CD4-positive, alpha-beta T cell treated with Interferon alpha-2 for 1 hour (primary cell): ENCODE results near the gene TGFB1.
"Not testable (repeated sequence)": the region's sequence is repeated elsewhere in the genome, so short reads cannot be mapped to it uniquely, and the experiment has no call there.

Experiments used
- DNase-seq, 2 donors: peaks; one replicate each; pipeline ENCODE4 v3.0.0-alpha.2; 2020 to 2022

TGFB1 gene

DNA sequence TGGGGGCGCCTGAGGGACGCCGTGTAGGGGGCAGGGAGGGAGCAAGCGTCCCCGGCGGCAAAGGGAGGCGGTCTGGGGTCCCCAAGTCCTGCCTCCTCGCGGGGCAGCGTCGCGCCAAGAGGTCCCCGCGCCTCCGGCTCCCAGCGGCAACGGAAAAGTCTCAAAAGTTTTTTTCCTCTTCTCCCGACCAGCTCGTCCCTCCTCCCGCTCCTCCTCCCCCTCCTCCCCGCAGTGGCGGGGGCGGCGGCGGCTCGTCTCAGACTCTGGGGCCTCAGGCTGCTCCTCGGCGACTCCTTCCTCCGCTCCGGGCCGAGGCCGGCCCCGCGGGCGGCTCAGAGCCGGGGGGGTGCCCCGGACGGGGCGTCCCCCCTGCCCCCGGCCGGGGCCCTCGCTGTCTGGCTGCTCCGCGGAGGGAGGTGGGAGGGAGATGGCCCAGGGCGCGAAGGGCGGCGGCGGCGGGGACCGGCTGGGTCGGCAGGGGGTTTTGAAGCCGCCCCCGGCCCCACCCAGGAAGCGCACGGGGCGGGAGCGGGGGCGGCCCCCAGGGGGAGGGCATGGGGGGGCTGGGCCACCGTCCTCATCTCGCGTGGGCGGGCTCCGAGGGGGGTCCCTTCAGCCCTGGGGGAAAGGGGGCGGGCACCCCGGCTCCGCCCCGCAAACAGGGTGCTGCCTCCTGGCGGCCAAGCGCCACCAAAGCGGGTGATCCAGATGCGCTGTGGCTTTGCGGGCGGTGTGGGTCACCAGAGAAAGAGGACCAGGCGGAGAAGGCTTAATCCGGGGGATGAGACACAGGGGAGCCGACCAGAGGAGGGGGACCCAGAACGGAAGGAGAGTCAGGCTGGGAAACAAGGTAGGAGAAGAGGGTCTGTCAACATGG, at the start of gene TGFB1:
TSS of gene TGFB1 (minus strand) at position 457 of the 877 bp plus-strand sequence. CDS start 878 bp downstream, outside the sequence.
- DNase-seq, result peak; percentile 96 to 97

DNA sequence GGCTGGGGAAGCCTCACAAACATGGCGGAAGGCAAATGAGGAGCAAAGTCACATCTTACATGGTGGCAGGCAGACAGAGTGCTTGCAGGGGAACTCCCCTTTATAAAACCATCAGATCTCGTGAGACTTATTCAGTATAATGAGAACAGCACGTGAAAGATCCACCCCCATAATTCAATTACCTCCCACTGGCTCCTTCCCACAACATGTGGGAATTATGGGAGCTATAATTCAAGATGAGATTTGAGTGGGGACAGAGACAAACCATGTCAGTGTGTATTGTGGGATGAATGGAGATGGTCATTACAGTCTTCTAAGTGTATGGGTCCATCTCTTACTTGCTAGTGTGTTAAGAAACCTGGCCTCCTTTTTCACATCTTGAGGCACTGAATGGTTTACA, 48.3 kb upstream of the TGFB1 start:
- no peak for DNase-seq

DNA sequence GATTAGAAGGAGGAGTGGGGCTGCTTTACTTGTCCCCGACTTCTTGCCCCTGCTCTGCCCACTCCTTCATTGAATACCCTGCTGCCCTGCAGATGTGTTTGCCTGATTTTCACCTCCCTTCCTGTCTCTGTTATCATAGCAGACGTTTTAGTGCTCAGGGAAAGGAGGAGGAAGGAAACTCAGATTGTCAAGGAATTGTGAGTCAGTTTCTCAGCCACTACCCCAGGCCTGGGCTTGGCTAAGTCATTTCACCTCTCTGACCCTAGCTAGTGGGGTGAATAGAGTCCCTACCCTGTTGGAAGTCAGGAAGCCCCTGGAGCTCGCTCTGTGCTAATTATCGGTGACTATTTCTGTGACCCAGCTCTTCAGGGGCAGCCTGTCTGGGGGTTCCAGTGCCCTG, 47.8 kb upstream of the TGFB1 start:
- DNase-seq, result no peak

DNA sequence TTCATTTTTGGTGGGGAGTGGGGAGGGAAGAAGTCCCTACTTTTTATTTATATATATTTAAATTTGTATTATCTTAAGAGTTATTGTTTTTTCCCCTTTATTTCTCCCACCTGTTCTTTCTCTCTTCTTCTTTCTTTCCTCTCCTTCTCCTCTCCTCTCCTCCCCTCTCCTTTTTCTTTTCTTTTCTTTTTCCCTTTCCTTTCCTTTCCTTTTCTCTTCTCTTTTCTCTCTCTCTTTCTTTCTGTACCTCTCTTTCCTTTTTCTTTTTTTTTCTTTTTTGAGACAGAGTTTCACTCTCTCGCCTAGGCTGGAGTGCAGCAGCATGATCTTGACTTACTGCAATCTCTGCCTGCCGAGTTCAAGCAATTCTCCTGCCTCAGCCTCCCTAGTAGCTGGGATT, 45.8 kb upstream of the TGFB1 start:
- DNase-seq, result no peak

DNA sequence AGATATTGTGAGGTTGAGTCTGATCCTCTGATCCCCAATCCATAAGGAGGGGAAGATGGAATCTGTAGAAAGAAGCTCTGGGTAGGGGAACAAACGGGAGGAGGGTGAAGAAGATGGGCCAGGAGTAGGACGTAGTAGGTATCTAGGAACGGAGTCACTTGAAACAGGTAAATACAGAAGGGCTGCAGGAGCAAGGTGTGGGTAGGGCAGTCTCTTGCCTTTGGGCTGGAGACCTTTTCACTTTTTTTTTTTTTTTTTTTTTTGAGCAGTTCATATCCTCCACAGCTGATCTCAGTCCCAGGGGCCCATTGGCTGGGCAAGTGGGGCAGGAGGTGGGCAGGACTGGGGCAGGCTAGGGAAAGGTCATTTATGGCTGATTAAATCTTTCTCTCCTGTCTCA, 45.4 kb upstream of the TGFB1 start:
- no peak for DNase-seq

DNA sequence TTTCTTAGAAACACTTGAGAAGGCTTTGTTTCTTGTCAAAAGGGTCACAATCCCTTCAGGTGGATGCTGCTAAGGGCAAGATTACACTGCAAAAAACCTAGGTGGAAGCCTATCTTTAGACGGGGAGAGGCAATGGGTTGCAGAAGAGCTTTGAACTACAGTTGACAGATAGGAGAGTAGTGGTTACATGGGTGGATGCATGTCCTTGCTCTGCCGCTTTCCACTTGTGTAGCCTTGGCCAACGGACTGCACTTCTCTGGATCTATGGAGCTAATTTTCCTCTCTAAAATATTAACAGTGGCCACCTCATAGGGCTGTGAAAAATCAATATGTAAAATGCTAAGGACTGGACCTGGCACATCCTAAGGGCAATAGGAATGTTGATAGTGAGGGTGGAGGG, 44.9 kb upstream of the TGFB1 start:
- no peak for DNase-seq

DNA sequence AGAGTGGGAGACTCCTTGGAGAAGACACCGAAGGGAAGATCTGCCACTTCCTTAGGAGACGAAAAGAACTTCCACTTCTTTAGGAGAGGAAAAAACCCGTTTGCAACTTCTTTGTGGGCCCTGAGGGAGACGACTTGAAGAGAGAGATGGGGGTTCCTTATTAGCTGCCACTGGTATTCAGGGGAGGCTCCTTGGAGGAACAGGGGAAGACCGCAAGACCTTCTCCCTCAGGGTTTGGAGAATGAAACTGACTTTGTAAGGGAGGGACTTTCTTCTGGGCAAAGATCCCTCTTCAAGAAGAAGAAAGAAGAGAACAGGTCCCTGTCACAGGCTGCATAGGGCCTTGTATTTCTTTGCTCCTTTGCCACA, 44.3 kb upstream of the TGFB1 start:
- no peak for DNase-seq

DNA sequence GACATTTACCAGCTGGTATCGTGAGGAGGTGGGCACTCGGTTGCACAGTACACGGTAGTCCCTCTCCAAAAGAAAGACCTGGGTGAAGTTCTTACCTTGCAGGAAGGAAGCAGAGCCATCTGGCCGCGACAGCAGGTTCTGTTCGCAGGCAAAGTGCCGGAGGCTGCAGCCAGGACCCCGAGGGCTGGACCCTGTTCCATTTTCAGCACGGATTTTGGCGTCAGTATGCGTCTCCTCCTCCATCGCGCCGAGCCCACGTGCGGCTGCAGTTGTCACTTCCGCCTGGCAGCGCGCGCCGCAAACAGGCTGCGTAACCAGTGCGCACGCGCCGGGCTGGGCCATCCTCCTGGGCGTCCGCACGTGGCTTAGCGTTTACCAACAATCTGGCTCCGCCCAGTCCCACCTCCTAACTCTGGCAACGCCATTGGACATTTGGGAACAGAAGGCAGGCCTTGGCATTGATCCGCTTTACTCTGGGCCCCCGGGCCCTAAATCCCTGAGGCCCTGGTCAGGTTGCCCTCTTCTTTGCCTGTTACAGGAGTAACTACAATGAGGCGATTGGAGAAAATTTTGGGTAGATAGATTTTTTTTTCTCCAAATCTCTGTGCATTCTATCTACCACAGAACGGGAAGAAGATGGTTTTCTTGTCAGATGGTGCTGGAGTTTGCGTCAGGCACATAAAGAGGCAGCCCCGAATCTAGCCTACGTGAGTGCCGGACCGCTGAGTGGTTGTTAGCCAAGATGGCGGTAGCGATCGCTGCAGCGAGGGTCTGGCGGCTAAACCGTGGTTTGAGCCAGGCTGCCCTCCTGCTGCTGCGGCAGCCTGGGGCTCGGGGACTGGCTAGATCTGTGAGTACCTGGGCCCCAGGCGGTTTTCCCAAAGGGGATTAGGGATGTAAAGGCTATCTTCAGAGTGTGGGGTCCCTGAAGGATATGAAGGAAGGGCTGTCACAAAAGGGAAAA, 43.6 kb upstream of the TGFB1 start, which contains the start of the genes BCKDHA and EXOSC5:
TSS of gene BCKDHA (plus strand) at position 733 of the 964 bp plus-strand sequence. CDS start at position 743, 10 bp downstream.
TSS of gene EXOSC5 (minus strand) at position 274 of the 964 bp plus-strand sequence. CDS start at position 243, 31 bp downstream.
- peak; percentile 100 for DNase-seq

DNA sequence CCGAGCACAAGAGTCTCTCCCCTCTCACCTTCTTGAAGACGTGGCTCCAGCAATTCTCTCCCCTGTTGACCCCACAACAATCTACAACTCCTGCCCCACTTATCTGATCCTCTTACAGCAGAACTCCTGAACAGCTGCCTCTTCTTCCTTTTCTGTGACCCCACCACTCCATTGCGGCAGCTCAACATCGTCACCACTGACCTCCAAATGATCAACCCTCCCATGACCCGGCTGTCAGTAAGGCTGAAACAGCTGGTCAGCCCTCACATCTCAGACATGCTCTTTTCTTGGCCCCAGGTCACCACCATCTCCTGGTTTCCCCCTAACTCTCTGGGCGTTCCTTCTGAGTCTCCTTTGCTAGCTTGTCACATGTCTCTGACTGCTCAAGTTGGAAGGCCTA, 41.6 kb upstream of the TGFB1 start:
- no peak for DNase-seq

DNA sequence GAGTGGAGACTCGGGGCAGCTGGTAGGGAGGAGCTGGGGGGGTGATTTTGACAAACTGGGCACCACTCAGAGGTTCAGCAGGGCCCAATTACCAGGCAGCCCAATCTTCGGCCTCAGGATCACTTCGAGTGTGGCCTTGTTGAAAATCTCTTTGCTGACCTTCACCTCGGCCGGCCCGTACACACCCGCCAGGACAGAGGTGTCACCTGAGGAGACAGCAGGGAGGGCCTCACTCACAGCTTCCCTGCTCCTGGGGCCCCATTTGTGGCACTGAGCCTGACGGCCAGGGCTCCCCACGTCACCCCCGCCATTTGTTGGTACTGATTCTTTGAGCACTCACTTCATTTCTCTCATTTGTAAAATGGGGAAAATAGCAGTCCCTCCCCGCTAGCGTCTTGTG, 39.1 kb upstream of the TGFB1 start:
- DNase-seq, result no peak

DNA sequence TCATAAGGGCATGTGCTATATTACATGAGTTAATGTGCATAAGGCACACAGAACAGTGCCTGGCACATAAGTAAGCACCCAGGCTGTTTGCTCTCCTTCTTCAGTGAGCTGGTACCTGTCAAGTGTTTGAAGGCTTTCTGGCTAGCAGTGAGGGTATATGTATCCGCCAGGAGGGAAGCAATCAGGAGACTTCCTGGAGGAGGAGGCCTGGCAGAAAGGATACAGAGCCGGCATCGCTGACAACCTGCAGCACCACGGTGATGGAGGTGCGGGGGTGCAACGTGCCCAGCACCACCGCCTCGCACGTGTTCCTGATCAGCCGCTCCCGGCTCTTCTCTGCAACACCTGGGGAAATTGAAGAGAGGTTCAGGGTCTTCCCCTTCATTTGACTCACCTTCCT, 37.9 kb upstream of the TGFB1 start:
- no peak for DNase-seq

DNA sequence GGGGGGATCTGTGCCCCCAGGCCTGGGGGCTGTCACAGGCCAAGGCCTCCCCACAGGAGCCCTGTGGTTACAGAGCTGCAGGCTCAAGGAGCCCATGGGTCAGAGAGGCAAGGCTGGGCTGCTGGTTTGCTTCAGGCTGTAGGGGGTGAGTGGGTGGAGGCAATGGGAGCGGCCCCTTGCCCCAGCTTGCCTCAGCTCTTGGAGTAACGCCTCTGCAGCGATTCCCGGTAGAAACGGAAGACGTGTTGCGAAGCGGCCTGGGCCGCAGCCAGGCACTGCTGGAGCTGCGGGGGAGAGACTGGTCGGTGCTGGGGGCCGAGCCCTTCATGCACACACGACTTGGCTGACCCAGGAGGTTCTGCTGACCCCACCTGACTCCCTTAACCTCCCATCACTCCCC, 32.7 kb upstream of the TGFB1 start:
- DNase-seq, result no peak

DNA sequence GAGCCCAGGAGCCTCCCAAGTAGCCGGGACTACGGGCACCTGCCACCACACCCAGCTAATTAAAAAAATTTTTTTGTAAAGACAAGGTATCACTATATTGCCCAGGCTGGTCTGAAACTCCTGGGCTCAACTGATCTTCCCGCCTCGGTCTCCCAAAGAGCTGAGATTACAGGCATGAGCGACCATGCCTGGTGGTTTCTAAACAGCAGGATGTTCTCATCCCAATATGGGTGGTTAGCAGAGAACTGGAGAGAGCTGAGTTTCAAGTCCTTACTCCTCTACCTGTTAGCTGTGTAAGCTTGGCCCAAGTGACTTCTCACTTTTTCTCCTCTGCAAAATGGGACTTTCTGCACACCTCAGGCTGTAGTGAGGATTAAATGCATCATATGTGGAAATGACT, 30.6 kb upstream of the TGFB1 start:
- no peak for DNase-seq

DNA sequence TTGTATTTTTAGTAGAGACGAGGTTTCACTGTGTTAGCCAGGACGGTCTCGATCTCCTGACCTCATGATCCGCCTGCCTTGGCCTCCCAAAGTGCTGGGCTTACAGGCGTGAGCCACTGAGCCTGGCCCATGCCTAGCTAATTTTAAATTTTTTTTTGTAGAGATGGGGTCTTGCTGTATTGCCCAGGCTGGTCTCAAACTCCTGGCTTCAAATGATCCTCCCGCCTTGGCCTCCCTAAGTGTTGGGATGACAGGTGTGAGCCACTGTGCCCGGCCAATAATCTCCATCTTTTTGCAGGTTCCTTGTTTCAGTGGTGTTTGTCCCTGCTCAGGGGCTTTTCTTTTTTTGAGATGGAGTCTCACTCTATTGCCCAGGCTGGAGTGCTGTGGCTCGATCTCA, 27.8 kb upstream of the TGFB1 start:
- DNase-seq, result not testable (repeated sequence)

DNA sequence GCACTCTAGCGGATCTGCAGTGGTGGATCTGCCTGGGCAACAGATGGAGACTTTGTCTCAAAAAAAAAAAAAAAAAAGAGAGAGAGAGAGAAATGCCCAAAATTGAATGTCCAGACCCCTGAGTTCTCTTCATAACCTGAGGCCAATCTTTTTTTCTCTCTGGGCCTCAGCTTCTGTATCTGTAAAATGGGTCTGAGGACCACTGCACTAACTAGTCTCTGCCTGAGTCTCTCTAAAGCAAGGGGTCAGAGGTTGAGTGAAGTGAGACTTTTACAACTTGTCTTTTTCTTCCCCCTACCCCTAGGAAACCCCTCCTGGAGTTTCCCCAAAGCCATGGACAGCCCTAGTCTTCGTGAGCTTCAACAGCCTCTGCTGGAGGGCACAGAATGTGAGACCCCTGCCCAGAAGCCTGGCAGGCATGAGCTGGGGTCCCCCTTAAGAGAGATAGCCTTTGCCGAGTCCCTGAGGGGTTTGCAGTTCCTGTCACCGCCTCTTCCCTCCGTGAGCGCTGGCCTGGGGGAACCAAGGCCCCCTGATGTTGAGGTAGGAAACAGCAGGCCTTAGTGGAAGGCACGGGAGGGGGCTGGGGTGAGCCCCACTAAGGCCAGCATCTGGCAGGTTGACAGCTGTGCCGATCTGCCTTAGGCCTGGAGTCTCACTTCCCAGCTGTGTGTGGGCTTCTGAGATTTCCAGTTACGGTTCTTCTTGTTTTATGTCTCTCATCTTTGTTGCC, 24.4 kb upstream of the TGFB1 start:
- no peak for DNase-seq

DNA sequence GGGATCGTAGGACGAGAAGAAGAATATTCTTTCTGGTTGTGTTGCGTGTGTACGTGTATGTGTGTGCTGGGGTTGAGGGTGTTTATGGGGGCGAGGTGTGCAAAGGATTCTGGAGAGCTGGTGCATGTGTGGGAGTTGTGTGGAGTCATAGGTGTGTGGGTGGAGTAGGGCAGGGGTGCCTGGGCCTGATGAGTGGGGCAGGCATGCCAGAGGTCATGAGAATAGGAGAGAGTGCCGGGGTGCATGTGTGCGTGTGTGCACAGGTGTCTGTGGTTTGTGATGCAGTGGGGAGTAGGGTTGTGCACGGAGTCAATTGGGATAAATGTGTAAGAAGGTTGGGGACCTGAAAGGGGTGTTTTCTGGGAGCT, 23.3 kb upstream of the TGFB1 start:
- DNase-seq, result no peak

DNA sequence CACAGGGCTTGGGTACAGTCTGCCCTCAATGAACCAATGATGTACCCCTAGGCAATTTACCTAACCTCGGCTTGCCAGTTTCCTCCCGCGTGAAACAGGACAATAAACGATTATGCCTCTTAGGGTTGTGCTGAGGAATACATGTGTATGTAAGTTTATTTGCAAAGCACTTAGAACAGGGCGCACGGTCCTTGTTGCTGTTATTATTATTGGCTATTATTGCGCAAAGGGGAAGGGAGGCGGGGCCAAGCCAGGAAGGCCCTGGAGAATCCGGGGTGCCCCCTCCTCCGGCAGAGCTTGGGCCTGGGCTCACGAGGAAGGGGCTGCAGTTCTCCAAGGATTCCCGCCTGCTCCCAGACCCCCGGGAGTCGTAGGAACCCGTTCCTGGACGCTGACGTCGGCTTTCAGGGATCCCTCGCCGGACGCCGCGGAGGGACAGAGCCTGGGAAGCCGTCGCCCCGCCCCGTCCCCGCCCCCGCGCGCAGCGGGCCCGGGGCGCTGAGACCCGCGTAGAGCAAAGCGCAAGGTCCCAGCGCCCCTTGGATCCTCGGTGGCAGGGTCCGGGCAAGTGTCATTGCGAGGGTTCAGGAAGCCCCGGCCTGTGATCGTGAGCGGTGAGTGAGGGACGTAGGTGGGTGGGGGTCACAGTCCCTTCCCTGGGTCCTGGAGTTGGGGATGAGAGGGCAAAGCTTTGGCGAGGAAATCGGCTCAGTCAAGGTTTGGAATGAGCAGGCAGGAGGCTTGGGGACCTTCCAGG, 22.7 kb upstream of the TGFB1 start, which contains the start of gene TMEM91:
TSS of gene TMEM91 (plus strand) at position 293 of the 757 bp plus-strand sequence. CDS start 1,777 bp downstream, outside the sequence.
- no peak for DNase-seq

DNA sequence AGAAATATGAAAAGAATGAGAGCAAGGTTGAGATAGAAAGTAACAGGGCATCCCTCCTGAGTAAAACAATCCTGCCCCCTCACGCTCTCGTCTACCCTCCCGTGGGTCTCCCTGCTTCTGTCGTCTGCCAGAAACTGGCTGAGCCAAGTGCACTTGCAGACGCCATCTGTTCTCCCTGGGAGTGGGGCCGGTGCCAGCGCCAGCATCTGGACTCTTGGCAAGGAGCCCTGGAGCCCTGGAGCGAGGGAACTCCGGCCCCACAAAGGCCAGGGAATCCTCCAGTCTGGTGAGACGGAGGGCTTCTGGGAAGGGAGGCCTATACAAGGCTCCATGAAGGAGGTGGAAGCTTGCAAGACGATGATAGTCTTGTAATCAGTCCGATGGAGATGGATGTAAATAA, 20.3 kb upstream of the TGFB1 start:
- DNase-seq, result no peak

DNA sequence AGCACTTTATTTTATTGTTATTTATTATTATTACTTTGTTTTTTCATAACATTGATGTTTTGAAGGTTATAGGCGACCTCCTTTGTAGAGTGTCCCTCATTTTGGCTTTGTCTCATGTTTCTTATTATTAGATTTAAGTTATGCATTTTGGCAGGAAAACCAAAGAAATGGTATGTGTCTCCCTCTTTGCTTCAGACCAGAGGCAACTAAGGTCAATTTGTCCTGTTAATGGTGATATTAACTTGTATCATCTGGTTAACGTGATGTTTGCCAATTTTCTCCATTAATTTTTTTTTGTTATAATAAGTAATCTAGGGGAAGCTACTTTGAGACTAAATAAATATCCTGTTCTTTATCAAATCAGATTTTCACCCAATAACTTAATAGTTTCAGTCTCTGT, 18.8 kb upstream of the TGFB1 start:
- DNase-seq, result no peak

DNA sequence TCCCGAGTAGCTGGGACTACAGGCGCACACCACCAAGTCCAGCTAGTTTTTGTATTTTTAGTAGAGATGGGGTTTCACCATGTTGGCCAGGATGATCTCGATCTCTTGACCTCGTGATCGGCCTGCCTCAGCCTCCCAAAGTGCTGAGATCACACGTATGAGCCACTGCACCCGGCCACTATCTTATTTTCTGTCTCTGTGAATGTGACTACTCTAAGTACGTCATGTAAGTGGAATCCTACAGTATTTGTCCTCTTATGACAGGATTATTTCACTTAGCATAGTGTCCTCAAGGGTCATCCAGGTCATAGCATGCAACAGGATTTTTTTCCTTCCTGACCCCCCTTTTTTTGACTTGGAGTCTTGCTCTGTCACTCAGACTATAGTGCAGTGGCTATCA, 17.8 kb upstream of the TGFB1 start:
- DNase-seq, result no peak

DNA sequence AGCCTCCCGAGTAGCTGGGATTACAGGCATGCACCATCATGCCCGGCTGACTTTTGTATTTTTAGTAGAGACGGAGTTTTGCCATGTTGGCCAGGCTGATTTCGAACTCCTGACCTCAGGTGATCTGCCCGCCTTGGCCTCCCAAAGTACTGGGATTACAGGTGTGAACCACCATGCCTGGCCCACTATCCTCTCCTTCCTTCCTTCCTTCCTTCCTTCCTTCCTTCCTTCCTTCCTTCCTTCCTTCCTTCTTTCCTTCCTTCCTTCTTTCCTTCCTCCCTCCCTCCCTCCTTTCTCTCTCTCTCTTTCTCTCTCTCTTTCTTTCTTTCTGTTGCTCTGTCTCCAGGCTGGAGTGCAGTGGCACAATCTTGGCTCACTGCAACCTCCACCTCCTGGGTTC, 17.4 kb upstream of the TGFB1 start:
- DNase-seq, result not testable (repeated sequence)

DNA sequence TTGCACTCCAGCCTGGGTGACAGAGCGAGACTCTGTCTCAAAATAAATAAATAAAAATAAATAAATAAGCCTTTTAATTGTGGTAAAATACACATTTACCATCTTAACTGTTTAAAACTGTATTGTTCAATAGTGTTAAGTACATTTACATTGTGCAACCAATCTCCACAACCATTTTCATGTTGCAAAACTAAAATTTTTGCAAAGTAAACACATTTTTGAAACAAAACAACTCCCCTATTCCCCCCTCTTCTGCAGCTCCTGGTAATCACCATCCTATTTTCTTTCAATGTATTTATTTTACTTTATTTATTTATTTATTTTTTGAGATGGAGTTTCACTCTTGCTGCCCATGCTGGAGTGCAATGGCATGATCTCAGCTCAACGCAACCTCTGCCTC, 16.0 kb upstream of the TGFB1 start:
- no peak for DNase-seq
